K562 treated with DMSO at 1 percent for 4 hours (cell line): Measurements from ENCODE around the gene GPRASP3. TPM values are rescaled to one million over a fixed set of nuclear protein-coding genes. Genes with fewer than 3 reads are reported as not detected.

Experiments used
- total RNA-seq: library from RNA; unstranded; fragments of 300-600 nt; gene quantifications from 2 replicates; pipeline ENCODE4 v1.2.3, GENCODE V29; 2022; ENCODE audit not compliant: insufficient read depth

GPRASP3 gene
- total RNA-seq, result 0.57 and 0.80 TPM in 2 replicates

GRCh38 chrX:102720237-102721168 lies at the start of gene GPRASP3:
GPRASP3 (plus strand) TSS chrX:102720743; CDS start chrX:102748996, 28,253 bp downstream.

DNA sequence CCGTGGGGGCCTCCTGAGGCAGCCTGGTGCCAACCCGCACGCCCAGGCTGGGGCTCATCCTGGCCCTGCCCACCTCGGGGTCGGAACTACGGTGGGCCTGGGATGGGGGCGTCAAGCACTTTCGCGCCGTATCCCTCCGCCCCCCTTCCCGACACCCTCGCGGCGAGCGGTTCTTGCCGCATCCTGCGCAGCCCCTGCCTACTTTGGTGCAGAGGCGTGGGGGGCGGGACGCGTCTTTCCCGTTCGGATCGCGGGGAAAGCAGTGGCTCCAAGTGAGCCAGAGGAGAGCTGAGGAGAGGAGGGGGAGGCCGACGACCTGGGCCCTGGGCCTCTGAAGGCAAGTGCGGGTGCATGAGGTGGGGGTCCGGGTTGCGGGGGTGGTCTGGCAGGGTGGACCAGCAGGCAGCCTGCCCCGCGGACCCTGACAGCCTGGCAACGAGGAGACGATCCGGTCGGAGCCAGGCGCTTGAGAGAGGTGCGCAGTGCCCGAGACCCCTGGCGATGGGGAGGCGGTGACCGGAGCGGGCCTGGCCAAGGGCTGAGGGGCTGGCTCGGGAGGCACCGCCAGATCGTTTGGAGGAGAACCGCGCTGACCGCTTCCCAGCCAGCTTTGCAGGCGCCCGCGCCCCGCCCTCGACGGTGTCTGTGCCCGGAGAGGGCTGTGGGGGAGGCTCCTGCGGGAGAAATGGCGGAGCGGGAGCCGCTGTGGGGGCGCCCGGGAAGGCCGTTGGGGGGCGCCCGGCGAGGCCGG lies 8.2 kb upstream of the GPRASP3 start, which contains the start of gene GPRASP2:
Gene GPRASP2, plus strand, starts transcription at position 233 of the 751 bp plus-strand sequence. CDS start 2,422 bp downstream, outside the sequence.

Other genes starting within 250 kb of the GPRASP3 start
- not detected in 2 replicates for gene TCP11X2, start 248.9 kb upstream of the GPRASP3 start, total RNA-seq
- not detected in 2 replicates for gene TMSB15A, start 204.0 kb upstream of the GPRASP3 start, total RNA-seq
- gene ARMCX5, start 121.2 kb upstream of the GPRASP3 start, total RNA-seq, result 4.8 and 6.3 TPM in 2 replicates
- gene GPRASP1, start 69.3 kb upstream of the GPRASP3 start, total RNA-seq, result 0.26 and 0.28 TPM in 2 replicates
- 1.1 and 2.4 TPM in 2 replicates for gene GPRASP2, start 8.3 kb upstream of the GPRASP3 start, total RNA-seq
- gene RAB40AL, start 216.5 kb downstream of the GPRASP3 start, total RNA-seq, result not detected in 2 replicates